ENCODE measurements around the gene ANXA11. TPM values are rescaled to one million over a fixed set of nuclear protein-coding genes. Genes with fewer than 3 reads are reported as not detected.

Gene ANXA11
- total RNA-seq, 1 experiment from 2014 or later = 327 TPM

- BruUV-seq (replicated peaks) = no TSS peak
- Histone ChIP-seq H3K27me3 (replicated peaks; ENCODE audit: control insufficient read depth, insufficient read depth, low read length) (no peaks in the 10 kb centered on the region), H3K4me1 (peaks cover 80% of the 10 kb centered on the region), H3K9me3 (0 out of 2 replicates have a peak, but pooled peaks cover under 1% of the 10 kb centered on the region), H3K4me3 (ENCODE audit: low read depth, low read length) (no peak overlapping the region), H3K36me3 (ENCODE audit: control insufficient read depth, insufficient read depth, low read length) (peaks cover 3% of the 10 kb centered on the region; the same call in 1 of the 2 replicates)
- H3K36me3 Mint-ChIP-seq (ENCODE audit: insufficient read depth, unreplicated experiment) = peaks cover 67% of the 10 kb centered on the region
- H3K9me3 Mint-ChIP-seq (ENCODE audit: unreplicated experiment) = no peaks in the 10 kb centered on the region
- H3K27me3 Mint-ChIP-seq (ENCODE audit: insufficient read depth, unreplicated experiment) = no peaks in the 10 kb centered on the region
- H3K4me1 Mint-ChIP-seq (ENCODE audit: low read depth, unreplicated experiment) = peaks cover 55% of the 10 kb centered on the region
- intact Hi-C loops (cut with micrococcal nuclease; ENCODE audit: unreplicated experiment) = loop anchor here (2.0 kb wide), 1 partner anchor 27 kb away; no protein-coding TSS in a partner anchor
- H3K27ac Mint-ChIP-seq (ENCODE audit: unreplicated experiment) = peak overlapping the region; percentile 12
- CTCF ChIA-PET = interaction anchor here (2.3 kb wide), 1 partner anchor 14 kb away, joined by 5 read pairs; no protein-coding TSS in a partner anchor
- DNase-seq = no peak
- no peak for TF ChIP-seq CTCF (IDR thresholded peaks at IDR 0.05; ENCODE audit: insufficient read depth in 1 of 2, low read depth in 1 of 2, low read length in 1 of 2, severe bottlenecking in 1 of 2, unreplicated experiment in 1 of 2)
- POLR2A ChIA-PET = no interaction called here
- no peak overlapping the region for H3K4me3 Mint-ChIP-seq (ENCODE audit: unreplicated experiment)
Measured at GRCh38 chr10:80197972-80198916, 7.1 kb downstream of the ANXA11 start.

GRCh38 chr10:80196950-80197315 lies 8.4 kb downstream of the ANXA11 start:
- Mint-ChIP-seq H3K27ac (ENCODE audit: unreplicated experiment) (peak overlapping the region; percentile 86), H3K4me3 (ENCODE audit: unreplicated experiment) (peak overlapping the region; percentile 56), H3K27me3 (ENCODE audit: insufficient read depth, unreplicated experiment) (no peaks in the 10 kb centered on the region), H3K4me1 (ENCODE audit: low read depth, unreplicated experiment) (peaks cover 49% of the 10 kb centered on the region), H3K36me3 (ENCODE audit: insufficient read depth, unreplicated experiment) (peaks cover 69% of the 10 kb centered on the region), H3K9me3 (ENCODE audit: unreplicated experiment) (peaks cover 9% of the 10 kb centered on the region)
- DNase-seq = no peak
- Histone ChIP-seq H3K4me3 (ENCODE audit: low read depth, low read length) (no peak overlapping the region), H3K9me3 (peaks cover 9% of the 10 kb centered on the region), H3K36me3 (ENCODE audit: control insufficient read depth, insufficient read depth, low read length) (peaks cover 3% of the 10 kb centered on the region; the same call in 1 of the 2 replicates), H3K4me1 (peaks cover 68% of the 10 kb centered on the region), H3K27me3 (replicated peaks; ENCODE audit: control insufficient read depth, insufficient read depth, low read length) (no peaks in the 10 kb centered on the region)
- intact Hi-C loops (cut with micrococcal nuclease; ENCODE audit: unreplicated experiment) = loop anchor here (1.0 to 2.0 kb wide), 2 partner anchors 7 to 26 kb away; no protein-coding TSS in a partner anchor
- TF ChIP-seq CTCF (IDR thresholded peaks at IDR 0.05; ENCODE audit: insufficient read depth in 1 of 2, low read depth in 1 of 2, low read length in 1 of 2, severe bottlenecking in 1 of 2, unreplicated experiment in 1 of 2) = no peak
- BruUV-seq (replicated peaks) = TSS peak; percentile 91
- ChIA-PET POLR2A (interaction anchor here (1.0 kb wide), 1 partner anchor 9 kb away, joined by 8 read pairs; the partner anchor contains the start of gene ANXA11), CTCF (interaction anchor here (1.1 to 1.3 kb wide), 2 partner anchors 9 to 53 kb away, joined by 3 to 5 read pairs; partner anchors contain the start of gene ANXA11)

GRCh38 chr10:80196270-80196949 lies 8.9 kb downstream of the ANXA11 start:
- Mint-ChIP-seq H3K4me3 (ENCODE audit: unreplicated experiment) (peak overlapping the region; percentile 56), H3K27ac (ENCODE audit: unreplicated experiment) (peak overlapping the region; percentile 86), H3K27me3 (ENCODE audit: insufficient read depth, unreplicated experiment) (no peaks in the 10 kb centered on the region), H3K36me3 (ENCODE audit: insufficient read depth, unreplicated experiment) (peaks cover 71% of the 10 kb centered on the region), H3K4me1 (ENCODE audit: low read depth, unreplicated experiment) (peaks cover 44% of the 10 kb centered on the region), H3K9me3 (ENCODE audit: unreplicated experiment) (peaks cover 12% of the 10 kb centered on the region)
- peaks cover 9% of the 10 kb centered on the region for H3K9me3 ChIP-seq
- ChIA-PET CTCF (interaction anchor here (1.1 to 1.3 kb wide), 2 partner anchors 9 to 52 kb away, joined by 3 to 5 read pairs; partner anchors contain the start of gene ANXA11), POLR2A (interaction anchor here (1.0 kb wide), 1 partner anchor 9 kb away, joined by 8 read pairs; the partner anchor contains the start of gene ANXA11)
- no peak overlapping the region for H3K4me3 ChIP-seq (ENCODE audit: low read depth, low read length)
- intact Hi-C loops (cut with micrococcal nuclease; ENCODE audit: unreplicated experiment) = loop anchor here (1.0 to 2.0 kb wide), 2 partner anchors 8 to 26 kb away; no protein-coding TSS in a partner anchor
- peaks cover 6% of the 10 kb centered on the region for H3K36me3 ChIP-seq (ENCODE audit: control insufficient read depth, insufficient read depth, low read length)
- peak; percentile 85 for DNase-seq
- H3K4me1 ChIP-seq = peaks cover 62% of the 10 kb centered on the region
- TSS peak; percentile 0 for BruUV-seq (replicated peaks)
- no peak for TF ChIP-seq CTCF (IDR thresholded peaks at IDR 0.05; ENCODE audit: insufficient read depth in 1 of 2, low read depth in 1 of 2, low read length in 1 of 2, severe bottlenecking in 1 of 2, unreplicated experiment in 1 of 2)
- H3K27me3 ChIP-seq (replicated peaks; ENCODE audit: control insufficient read depth, insufficient read depth, low read length) = no peaks in the 10 kb centered on the region
